PC-9 (cell line): ENCODE data around the gene JUND.

Source experiments
- EZH2 ChIP-seq: fragments of 200-600 bp; sonication (generic); IDR thresholded peaks from 2 replicates; pipeline ENCODE4 v1.8.0; 2017; ENCODE audit warnings: antibody characterized with exemption, low read depth
- TF ChIP-seq, protein P1 (sequence below): fragments of 200-600 bp; sonication (generic); conservative IDR thresholded peaks from 2 replicates; pipeline ENCODE4 v1.6.1; 2017; ENCODE audit warnings: mixed run types, antibody characterized with exemption, mild to moderate bottlenecking, moderate library complexity

DNA sequence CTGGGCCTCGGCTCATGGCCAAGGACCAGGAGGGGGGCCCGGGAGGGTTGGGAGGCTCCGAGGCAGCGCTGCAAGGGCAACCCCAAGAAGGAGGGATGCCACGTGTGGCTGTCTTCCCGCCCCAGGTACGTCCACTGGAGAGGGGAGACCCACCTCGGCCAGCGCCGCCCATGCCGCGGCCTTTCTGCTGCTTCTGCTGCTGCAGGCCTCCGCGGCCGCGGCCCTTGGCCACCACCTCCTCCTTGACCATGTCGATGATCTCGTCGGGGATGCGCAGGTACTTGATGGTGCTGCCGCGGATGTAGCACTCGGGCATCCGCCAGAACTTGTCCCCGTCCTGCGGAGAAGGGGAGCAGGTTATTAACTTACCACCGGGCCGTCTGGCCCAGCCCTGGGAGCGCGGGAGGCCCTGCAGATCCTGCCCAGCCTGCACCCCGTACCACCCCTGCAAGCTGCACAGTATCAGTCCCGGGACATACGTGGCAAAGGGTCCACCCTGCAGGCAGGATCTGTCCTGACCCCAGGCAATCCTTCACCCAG, 28.2 kb upstream of the JUND start:
- no peak for TF ChIP-seq EZH2
- TF ChIP-seq, protein P1, sequence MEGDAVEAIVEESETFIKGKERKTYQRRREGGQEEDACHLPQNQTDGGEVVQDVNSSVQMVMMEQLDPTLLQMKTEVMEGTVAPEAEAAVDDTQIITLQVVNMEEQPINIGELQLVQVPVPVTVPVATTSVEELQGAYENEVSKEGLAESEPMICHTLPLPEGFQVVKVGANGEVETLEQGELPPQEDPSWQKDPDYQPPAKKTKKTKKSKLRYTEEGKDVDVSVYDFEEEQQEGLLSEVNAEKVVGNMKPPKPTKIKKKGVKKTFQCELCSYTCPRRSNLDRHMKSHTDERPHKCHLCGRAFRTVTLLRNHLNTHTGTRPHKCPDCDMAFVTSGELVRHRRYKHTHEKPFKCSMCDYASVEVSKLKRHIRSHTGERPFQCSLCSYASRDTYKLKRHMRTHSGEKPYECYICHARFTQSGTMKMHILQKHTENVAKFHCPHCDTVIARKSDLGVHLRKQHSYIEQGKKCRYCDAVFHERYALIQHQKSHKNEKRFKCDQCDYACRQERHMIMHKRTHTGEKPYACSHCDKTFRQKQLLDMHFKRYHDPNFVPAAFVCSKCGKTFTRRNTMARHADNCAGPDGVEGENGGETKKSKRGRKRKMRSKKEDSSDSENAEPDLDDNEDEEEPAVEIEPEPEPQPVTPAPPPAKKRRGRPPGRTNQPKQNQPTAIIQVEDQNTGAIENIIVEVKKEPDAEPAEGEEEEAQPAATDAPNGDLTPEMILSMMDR, result no peak
